Body of pancreas (tissue), 4 donors: ENCODE measurements around the gene BCAR1.

ENCODE experiments used
- POLR2A ChIP-seq, 3 donors: fragments of 450-650 bp; IDR thresholded peaks; one replicate each; pipeline ENCODE4 v1.6.1; 2016; ENCODE audit warnings: antibody characterized with exemption in 3 of 3, mild to moderate bottlenecking in 2 of 3
- TF ChIP-seq, protein P1 (sequence below), 7 experiments: fragments of 450-650 bp in 4 of 7; fragments of 200-600 bp in 3 of 7; sonication (generic) in 3 of 7; IDR thresholded peaks; one replicate each; pipeline ENCODE4 v1.5.1; 2016 to 2019; ENCODE audit warnings: antibody characterized with exemption in 7 of 7

DNA sequence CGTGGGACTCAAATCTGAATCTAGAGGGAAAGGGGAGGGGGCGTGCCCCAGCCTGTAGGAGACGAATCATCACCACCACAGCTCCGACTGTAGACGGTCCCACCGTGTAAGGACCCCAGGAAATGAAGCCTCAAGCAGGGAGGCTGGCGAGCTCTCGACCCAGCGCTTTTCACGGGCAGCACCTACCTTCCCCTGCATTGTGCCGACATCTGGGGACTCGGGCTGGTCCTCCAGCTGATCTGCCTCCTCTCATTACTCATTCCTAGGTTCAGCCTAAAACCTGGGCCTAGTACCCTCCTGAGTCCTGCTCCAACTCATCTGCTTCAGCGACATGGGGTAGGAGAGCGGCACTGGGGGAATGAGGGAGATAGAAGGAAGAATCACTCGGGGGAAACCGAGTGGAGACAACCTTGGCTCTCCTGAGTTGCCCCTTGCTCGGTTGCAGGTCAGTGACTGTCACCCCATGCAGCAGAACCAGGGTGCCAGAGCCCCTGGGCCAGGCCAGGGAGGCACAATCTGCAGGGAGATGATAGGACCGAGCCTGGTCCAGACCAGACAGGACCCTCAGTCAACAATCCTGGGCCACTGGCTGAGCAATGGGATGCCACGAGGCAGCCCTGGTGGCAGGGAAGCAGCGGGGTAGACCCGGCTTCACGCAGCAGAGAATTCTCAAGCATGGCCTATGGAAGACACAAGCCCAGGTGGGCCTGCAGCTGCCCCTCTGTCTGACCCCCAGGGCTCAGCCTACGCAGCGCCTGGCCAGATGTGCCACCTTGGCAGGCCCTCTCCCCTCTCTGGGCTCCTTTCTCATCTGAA, 833 bp upstream of the BCAR1 start:
- TF ChIP-seq, protein P1, sequence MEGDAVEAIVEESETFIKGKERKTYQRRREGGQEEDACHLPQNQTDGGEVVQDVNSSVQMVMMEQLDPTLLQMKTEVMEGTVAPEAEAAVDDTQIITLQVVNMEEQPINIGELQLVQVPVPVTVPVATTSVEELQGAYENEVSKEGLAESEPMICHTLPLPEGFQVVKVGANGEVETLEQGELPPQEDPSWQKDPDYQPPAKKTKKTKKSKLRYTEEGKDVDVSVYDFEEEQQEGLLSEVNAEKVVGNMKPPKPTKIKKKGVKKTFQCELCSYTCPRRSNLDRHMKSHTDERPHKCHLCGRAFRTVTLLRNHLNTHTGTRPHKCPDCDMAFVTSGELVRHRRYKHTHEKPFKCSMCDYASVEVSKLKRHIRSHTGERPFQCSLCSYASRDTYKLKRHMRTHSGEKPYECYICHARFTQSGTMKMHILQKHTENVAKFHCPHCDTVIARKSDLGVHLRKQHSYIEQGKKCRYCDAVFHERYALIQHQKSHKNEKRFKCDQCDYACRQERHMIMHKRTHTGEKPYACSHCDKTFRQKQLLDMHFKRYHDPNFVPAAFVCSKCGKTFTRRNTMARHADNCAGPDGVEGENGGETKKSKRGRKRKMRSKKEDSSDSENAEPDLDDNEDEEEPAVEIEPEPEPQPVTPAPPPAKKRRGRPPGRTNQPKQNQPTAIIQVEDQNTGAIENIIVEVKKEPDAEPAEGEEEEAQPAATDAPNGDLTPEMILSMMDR (IDR thresholded peaks at IDR 0.05), result no peak
- no peak for TF ChIP-seq POLR2A (IDR thresholded peaks at IDR 0.05)
